Medulla oblongata (tissue), 1 donor: ENCODE results near the gene CDH11.
A peak's percentile ranks its signal among the peaks of the same experiment; 100 is the strongest.

Experiments used
- DNase-seq: peaks from one replicate; pipeline ENCODE4 v3.0.0-alpha.2; 2015; ENCODE audit errors: extremely low spot score

Gene CDH11

DNA sequence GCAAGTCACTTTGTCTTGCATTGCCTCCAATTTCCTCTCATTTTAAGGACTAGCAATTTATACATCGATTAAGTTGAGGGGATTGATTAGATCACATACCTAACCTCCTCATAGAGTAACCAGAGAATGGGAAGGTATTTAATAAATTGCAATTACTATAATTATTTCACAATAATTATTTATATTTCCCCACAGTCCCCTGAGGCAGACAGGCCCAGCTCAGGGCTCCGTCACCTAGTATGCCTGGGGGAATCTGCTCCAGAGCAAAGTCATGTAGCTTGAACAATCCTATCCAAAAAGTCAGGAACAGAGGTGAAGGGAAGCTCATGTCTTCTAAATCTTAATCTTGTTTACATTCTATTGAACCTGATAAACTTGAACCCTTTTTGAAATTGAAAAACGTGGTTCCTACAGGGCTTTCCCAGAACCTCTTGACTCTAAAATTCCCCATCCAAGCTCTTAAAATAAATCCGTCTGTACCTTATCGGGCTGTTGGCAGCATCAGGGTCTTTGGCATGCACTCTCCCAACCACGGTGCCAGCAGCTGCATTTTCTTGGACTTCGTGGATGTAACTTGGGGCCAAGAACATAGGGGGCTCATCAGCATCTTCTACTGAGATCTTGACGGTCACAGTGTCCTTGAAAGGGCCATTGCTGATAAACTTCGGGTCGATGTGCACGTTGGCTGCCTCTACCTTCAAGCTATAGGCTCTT, 140.1 kb downstream of the CDH11 start:
- DNase-seq: no peak

DNA sequence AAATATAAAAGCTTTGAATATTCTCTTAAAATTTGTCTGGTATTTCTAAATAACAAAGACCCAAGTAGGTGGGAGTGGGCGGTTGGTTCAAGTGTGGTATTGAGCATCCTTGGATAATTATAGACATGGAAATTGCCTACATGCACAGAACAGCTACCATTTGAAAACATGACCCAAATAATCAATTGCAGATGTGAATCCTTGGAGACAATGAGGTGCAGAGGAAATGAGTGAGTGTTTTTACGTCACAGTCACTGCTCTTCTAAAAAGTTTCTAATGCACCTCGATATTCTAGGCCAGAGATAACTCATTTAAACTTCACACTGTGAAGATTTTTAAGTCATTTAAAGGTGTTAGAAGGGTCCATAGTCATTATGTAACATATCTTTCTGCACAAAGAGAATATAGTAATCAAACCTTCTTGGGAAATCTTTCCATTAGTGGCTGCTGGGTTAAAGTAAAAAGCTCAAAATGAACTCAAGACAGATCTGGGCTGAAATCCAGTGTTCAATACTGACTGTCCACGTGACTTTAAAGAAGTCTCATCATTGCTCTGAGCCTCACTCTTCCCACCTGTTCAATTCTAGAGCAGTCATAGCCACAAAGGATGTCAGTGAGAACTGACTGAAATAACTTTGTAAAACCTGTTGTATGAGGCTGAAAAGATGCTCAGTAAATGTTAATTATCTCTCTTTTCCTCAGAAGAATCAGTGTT, 144.5 kb downstream of the CDH11 start:
- no peak for DNase-seq

DNA sequence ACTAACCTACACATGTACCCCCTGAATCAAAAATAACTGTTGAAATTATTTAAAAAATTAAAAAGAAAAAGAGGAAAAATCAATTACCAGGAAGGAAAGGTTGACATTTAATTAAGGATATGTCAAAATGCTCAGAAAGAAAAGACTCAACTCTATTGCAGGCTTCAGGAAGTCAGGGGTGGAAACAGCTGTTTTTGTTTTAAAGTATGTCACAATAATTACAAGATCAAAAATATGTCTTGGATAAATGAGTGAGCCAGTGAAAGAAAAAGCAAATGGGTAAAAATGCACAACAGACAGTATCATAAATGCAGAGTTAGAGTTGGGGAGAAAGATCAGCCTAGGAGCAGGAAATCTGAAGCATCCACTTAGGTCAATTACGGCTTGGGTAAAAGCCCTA, 146.0 kb downstream of the CDH11 start:
- no peak for DNase-seq

DNA sequence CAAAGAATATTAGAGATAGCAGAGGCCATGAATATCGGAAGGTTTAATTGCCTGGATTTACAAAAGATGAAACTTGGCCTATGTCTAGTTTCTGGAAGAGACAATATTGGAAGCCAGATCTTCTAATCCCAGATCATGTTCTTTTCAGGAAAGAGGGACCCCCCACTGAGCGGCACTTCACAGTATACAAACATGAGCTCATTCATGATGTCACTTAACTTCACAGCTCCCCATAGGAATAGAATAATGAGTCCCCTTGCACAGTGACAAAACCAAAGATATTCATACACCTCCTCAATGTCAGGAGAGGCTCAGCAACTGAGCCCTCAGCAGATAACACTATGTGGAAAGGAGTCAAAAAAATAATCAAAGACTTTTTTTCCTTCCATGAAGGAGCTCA, 147.5 kb downstream of the CDH11 start:
- DNase-seq: no peak

DNA sequence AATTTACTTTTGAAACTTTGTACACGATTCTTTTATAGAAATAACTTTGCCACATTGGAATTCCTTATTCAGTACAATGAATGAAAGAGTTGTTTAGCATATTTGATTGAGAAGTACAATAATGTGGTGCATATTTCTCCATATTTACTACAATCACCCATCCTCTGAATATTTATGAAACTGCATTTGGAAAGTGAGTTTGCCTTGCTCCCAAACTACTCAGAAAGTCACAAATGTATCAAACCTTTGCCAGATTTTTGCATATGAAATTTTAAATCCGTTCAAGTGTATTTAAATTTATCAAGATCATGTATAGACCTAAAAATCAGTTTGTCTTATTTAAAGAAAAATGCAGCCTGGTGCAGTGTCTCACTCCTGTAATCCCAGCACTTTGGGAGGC, 148.7 kb downstream of the CDH11 start:
- no peak for DNase-seq

DNA sequence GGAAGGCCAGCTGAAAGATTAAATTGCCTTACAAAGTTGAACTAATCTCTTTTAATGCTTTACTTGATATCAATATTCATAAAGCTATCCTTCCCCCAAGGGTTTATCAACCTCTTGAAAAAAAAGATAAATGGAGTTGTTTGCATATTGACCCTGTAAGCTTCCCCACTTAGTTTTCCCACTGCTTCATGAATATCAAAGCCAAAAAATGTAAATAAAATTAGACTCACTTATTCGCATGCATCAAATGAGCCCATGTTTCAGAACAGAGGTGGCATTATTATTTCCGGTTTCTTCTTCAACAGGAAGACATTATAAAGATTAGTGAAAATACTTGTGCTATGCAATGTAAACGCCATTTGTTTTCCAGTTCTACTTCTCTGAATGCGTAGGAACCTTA, 150.7 kb downstream of the CDH11 start:
- DNase-seq: no peak

DNA sequence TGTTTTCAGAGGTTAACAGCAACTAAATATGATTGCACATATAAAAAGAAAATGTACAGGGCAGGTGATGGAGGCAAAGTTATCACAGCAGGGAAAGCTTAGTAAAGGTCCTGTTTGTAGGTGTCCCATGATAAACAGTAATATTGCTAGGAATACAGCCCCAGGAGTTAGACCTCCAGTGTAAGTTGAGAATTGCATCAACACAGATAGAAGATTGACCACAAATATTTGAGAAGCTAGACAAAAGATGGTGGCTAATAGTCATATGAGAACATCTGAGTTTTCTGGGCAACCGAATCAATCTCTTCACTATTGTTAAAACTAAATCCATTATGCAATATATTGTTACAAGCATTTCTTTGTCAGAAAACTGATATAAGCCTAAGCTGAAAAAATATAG, 152.6 kb downstream of the CDH11 start:
- no peak for DNase-seq

DNA sequence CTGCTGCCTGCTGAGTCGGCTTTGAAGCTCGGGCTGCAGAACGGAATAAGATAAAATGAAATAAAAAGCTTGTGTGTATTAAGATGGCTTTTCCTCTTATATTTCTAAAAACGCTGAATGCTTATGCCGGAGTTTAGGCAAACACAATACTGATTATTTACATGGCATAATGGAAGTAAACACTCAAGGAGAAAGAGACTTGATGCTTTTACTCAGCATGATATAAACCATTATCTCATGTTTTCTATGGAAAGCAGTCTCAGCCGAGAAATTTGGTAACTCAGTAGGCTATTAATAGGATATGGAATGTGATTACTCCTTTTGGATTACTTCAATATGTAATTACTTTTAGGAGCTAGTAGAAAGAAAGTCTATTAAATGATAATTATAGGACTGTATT, 153.3 kb downstream of the CDH11 start:
- no peak for DNase-seq

DNA sequence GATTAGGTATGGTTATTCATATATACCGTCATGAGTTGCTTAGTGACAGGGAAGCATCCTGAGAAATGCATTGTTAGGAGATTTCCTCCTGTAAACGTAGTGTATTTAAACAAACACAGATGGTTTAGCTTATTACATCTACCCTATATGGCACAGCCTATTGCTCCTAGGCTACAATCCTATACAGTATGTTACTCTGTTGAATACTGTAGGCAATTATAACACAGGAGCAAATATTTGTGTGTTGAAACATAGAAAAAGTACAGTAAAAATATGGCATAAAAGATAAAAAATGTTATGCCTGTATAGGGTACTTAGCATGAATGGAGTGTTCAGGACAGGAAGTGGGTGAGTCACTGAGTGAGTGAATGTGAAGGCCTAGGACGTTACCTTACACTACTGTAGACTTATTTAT, 157.7 kb downstream of the CDH11 start:
- no peak for DNase-seq

DNA sequence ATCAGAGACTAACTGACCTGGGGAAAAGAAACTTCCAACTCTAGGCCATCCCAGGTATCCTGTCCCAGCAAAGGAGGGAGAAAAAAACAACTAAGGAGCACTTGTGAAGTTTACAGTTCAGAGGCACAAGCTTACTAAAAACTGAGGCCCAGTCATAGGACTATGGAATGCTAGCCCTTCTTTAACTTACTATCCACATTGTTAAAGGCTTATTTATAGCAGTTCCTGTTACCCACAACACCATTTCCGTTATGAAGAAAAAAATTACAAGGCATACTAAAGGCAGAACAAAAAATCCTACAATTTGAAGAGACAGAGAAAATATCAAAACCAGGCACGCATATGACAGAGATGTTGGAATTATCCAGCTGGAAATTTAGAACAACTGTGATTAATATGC, 159.1 kb downstream of the CDH11 start:
- no peak for DNase-seq

DNA sequence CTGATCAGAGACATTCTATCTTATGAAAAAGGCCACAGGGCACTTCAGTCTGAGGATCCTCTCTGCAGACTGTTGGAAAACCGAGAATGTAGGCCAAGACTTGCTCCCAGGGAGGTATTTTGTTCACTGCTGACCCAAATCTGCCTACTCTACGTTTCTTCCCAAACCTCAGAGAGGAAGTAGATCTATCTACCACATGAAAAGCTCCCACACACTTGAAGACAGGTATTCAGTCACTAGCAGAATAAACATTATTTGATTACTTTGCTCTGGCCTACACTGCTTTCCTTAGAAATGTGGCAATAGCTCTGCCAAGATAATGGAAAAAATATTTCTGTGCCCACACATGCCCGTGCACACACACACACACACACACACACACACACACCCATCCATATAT, 164.6 kb downstream of the CDH11 start:
- DNase-seq: no peak

DNA sequence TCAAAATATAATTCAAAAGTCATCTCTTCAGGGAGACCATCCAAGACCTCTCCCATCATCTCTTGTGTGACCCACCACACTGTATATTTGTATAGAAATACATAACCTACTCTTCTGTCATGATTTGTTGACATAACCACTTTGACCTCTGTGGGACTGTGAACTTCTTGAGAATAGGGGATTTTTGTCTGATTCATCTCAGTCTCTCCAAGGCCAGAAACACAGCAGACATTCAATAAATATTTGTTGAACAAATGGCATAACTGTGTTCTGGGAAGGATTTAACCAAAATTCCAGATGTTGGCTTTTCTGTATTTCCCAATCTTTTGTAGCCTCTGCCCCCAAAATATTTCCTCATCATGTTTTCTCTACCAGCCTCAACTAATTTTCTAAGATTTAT, 169.7 kb downstream of the CDH11 start:
- DNase-seq: no peak

DNA sequence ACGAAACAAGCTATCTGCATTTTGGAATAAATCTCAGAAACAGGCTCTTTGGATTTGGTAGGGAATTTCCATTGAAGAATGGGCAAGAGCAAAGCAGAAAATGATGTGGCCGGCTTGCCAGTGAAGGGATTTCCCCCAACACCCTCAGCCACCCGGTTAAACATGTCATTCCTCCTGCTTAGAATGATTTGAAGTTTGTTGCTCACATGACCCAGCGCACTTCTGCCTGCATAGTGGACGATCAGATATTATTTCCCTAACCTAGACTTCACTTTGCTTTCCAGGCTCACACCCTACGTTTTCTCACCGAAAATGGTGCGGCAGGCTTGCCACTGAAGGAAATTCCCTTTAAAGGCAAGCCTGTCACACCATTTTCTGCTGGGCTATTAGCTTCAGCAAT, 170.7 kb downstream of the CDH11 start:
- no peak for DNase-seq

DNA sequence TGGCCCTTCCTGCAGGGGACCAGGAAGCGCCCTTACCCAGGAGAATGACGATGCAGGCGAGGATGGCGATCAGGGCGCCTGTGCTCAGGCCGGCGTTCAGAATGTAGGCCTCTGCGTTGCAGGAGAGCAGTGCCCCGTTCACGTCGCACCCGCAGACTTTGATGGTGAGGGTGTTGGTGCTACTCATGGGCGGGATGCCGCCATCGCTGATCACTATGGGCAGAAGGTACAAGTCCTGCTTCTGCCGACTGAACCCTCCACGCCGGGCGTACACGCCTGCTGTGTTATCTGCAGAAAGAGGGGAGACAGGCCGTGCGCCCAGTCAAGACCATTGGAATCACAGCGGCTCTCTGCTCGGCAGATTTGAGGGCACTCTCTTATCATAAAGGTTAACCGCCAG, 171.1 kb downstream of the CDH11 start:
- no peak for DNase-seq

DNA sequence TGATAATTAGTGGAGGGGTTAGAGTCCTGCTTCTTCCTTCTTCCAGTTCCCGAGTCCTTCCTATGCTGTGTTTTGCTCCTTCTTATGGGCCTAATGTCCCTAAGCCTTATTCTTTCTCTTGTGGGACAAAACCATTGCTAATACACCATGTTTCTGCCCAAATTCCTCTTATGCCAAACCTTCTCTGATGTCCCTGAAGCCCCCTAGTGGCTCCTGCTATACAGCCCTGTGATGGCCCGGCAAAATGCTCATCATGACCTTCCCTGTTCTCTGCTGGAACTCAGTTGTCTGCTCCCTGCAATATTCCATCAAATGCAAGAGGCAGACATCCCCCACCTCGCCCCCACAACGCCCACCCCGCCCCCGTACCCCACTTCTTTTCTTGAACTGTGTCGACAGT, 171.6 kb downstream of the CDH11 start:
- no peak for DNase-seq

DNA sequence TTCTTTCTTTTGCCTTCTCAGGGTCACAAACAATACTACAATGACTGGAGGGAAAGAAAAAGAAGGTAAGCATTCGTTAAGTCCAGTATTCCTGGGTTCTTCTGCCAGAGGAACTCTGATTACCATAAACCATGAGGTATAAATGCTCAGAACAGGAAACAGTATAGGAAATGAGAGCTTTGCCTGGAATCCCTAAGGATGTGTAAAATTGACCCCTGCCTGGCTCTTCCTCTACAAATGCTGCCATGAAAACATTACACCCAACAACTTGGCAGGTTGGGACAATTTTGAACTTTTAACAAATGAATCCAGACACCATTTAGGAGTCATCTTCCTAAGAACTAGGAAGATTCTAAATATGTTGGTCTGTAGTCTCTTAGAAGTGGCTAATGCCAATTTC, 173.8 kb downstream of the CDH11 start:
- no peak for DNase-seq

DNA sequence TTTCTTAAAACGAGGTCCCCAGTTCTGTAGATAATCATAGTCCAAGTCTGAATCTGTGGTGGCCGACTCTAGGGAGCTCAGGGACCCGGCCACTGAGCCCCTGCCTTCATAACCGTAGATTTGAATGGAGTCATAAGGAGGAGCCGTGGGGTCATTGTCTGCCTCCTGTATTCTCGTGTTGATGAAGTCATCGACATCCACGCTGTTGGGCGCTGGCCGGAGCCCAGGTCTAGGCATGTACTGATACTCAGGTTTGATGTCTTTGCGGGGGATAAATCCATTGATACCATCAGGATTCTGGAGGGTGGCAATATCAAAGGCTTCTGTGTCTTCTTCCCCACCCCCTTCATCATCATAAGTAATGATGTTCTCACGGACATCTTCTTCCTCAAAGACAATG, 174.2 kb downstream of the CDH11 start:
- DNase-seq: no peak

DNA sequence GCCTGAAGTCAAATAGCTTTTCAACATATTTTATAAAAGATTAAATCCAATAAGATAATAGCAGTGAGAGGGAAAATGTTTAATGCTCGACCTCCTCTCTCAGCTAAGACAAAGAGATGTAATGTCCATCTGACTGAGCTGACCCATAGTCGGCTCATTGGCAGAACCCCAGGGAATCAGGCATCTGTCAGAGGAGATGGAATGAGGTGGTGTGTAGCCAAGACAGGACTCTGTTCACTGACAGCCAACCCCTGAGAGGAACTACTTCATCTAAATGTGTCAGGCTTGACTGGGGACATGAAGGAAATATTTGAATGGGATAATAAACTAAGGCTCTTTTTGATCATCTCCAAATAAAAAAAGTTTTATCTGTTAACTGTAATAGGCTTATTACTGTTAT, 188.0 kb downstream of the CDH11 start:
- peak; percentile 83 for DNase-seq

DNA sequence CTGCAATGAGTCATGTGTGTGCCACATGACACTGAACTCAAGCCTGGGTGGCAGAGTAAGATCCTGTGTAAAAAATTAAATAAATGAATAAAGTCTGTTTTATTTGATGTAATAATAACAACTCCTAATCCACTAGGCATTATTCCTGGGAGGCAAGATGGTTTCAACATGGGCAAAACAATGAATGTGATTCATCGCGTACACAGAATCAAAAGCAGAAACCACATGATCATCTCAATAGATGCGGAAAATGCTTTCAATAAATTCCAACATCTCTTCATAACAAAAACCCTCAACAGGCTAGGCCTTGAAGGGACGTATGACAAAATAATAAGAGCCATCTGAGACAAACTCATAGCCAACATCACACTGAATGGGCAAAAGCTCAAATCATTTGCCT, 195.4 kb downstream of the CDH11 start:
- DNase-seq: no peak

DNA sequence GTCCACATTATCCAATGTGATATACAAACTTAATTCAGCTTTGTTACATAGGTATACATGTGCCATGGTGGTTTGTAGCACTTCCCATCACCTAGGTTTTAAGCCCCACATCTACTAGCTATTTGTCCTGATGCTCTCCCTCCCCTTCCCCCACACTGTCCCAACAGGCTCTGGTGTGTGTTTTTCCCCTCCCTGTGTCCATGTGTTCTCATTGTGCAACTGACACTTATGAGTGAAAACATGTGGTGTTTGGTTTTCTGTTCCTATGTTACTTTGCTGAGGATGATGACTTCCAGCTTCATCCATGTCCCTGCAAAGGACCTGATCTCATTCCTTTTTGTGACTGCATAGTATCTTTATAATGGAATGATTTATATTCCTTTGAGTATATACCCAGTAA, 196.7 kb downstream of the CDH11 start:
- no peak for DNase-seq

DNA sequence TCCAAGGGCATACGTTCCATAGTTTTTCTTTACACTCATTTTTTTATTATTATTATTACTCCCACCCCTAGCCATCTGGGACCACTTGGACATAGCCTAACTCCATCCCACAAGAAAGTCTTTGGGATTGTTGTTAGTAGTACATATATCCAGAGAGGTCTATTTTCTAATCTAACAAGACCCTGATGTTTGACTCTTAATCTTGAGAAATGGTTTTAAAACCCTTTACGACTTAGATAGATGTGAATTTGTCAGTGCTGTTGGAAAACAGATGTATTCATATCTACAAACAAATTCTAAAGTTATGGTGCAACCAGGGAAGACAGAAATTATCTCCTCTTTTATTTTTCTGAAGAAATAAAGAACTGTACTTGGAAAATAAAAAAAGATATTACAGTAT, 197.8 kb downstream of the CDH11 start:
- no peak for DNase-seq

DNA sequence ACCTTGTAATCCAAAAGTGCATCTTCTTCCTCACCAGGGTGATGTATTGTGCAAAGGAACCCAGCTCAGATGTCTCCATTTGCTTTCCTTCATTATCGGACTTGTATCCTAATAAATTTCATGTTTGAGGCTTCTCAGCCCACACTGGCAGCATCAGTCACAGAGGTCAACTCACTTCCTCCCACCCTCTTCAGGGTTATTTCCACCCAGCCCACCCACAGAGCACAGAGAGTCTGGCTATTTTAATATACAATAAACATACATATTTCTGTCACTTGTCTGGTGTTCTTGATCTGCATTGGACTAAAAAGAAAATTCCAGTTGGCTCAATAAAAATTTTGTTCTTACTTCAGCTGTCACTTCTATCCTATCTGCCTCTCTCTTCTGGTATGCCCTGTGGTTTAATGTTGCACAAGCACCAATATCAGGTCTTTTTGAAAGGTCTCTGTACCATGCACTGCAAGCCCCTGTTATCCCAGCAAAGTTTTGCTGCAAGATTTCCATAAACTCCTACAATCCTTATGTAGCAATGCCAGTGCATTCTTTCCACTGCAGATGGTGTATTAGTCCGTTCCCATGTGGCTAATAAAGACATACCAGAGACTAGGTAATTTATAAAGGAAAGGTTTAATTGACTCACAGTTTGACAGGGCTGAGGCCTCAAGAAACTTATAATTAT, 201.8 kb downstream of the CDH11 start:
- DNase-seq: no peak

DNA sequence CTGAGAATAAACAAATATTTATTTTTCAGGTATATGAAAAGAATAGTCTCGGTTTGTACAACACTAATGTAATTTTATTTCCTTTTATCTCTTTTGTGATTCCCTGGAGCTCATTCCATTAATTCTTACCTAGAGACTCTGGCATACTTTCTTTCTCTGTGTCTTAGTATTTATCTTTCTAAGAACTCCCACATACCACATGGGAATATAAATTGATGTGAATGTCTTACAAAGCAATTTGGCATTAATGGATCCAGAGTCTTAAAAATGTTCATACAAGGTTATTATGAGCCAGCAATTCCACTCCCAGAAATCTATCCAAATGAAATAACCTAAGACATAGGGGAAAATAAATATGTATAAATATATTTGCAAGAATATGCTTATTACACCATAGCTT, 202.7 kb downstream of the CDH11 start:
- DNase-seq: no peak
